Caco-2 (cell line): Measurements from ENCODE around the gene GEMIN4. TPM values are rescaled to one million over a fixed set of nuclear protein-coding genes. Genes with fewer than 3 reads are reported as not detected.
"Not testable (repeated sequence)": the region's sequence is repeated elsewhere in the genome, so short reads cannot be mapped to it uniquely, and the experiment has no call there.

Source experiments
- BruUV-seq: library from RNA; stranded (reverse); fragments of 400-500 nt; replicated peaks from 2 replicates; lab custom pipeline; 2021; lab: Mats Ljungman, UMichigan
- CTCF ChIA-PET: fragments of 300-600 bp; sonication (Branson Sonifier 250); formaldehyde crosslinking; loops from one replicate; lab custom pipeline; 2022; ENCODE audit warnings: antibody characterized with exemption; lab: Charles Lee
- POLR2A ChIA-PET: fragments of 300-600 bp; sonication (Branson Sonifier 250); formaldehyde crosslinking; loops from one replicate; lab custom pipeline; 2022; ENCODE audit warnings: antibody characterized with exemption; lab: Charles Lee
- DNase-seq, 2 experiments: peaks; one replicate each; pipeline versions ENCODE4 v3.0.0 to v3.0.0-alpha.2; 2020 to 2022
- H3K27me3 ChIP-seq: replicated peaks from 2 replicates; pipeline ENCODE4 v1.6.0; 2011; ENCODE audit warnings: low read length; ENCODE audit not compliant: control insufficient read depth, insufficient read depth
- H3K36me3 ChIP-seq: 2 replicates; pipeline ENCODE4 v1.5.1; 2011; ENCODE audit warnings: low read length; ENCODE audit not compliant: control insufficient read depth, insufficient read depth
- H3K4me1 ChIP-seq: fragments of 250-450 bp; sonication (Bioruptor Pico); 2 replicates; pipeline ENCODE4 v1.5.1; 2020; ENCODE audit warnings: mild to moderate bottlenecking
- H3K4me3 ChIP-seq: 2 replicates; pipeline ENCODE4 v1.5.1; 2011; ENCODE audit warnings: low read depth, mild to moderate bottlenecking, control low read depth, low read length
- H3K9me3 ChIP-seq: fragments of 250-450 bp; sonication (Bioruptor Pico); 2 replicates; pipeline ENCODE4 v1.5.1; 2020; ENCODE audit warnings: mild to moderate bottlenecking, moderate library complexity
- H3K27ac Mint-ChIP-seq: one replicate; pipeline ENCODE4 v1.8.0; 2022; ENCODE audit warnings: mixed read lengths; ENCODE audit not compliant: unreplicated experiment
- H3K27me3 Mint-ChIP-seq: one replicate; pipeline ENCODE4 v1.8.0; 2022; ENCODE audit warnings: mixed read lengths; ENCODE audit not compliant: insufficient read depth, unreplicated experiment
- H3K36me3 Mint-ChIP-seq: one replicate; pipeline ENCODE4 v1.8.0; 2022; ENCODE audit warnings: mild to moderate bottlenecking, mixed read lengths; ENCODE audit not compliant: insufficient read depth, unreplicated experiment
- H3K4me1 Mint-ChIP-seq: one replicate; pipeline ENCODE4 v1.8.0; 2022; ENCODE audit warnings: low read depth, mixed read lengths; ENCODE audit not compliant: unreplicated experiment
- H3K4me3 Mint-ChIP-seq: one replicate; pipeline ENCODE4 v1.8.0; 2022; ENCODE audit warnings: mild to moderate bottlenecking, moderate library complexity, mixed read lengths; ENCODE audit not compliant: unreplicated experiment
- H3K9me3 Mint-ChIP-seq: one replicate; pipeline ENCODE4 v1.8.0; 2022; ENCODE audit warnings: mixed read lengths; ENCODE audit not compliant: unreplicated experiment
- intact Hi-C: fragments of 100-400 bp; cut with micrococcal nuclease; formaldehyde crosslinking; loops from one replicate; pipeline ENCODE4 v1.10.0; 2022; ENCODE audit not compliant: unreplicated experiment
- total RNA-seq: library from RNA; stranded (reverse); gene quantifications from 2 replicates; pipeline ENCODE4 v1.2.3, GENCODE V29; 2022
- TF ChIP-seq, protein P1 (sequence below), 2 experiments: fragments of 200-600 bp in 1 of 2; IDR thresholded peaks; 1 replicate in 1 of 2; 2 replicates in 1 of 2; pipeline versions ENCODE4 v1.5.1 to v1.8.0; 2011 to 2022; ENCODE audit warnings: antibody characterized with exemption in 1 of 2, control low read depth in 1 of 2, inconsistent platforms in 1 of 2, low read depth in 1 of 2, low read length in 1 of 2, mild to moderate bottlenecking in 1 of 2, moderate library complexity in 1 of 2; ENCODE audit not compliant: insufficient read depth in 1 of 2, severe bottlenecking in 1 of 2, unreplicated experiment in 1 of 2

Gene GEMIN4
- total RNA-seq, 1 experiment from 2014 or later, result 19.1 TPM

DNA sequence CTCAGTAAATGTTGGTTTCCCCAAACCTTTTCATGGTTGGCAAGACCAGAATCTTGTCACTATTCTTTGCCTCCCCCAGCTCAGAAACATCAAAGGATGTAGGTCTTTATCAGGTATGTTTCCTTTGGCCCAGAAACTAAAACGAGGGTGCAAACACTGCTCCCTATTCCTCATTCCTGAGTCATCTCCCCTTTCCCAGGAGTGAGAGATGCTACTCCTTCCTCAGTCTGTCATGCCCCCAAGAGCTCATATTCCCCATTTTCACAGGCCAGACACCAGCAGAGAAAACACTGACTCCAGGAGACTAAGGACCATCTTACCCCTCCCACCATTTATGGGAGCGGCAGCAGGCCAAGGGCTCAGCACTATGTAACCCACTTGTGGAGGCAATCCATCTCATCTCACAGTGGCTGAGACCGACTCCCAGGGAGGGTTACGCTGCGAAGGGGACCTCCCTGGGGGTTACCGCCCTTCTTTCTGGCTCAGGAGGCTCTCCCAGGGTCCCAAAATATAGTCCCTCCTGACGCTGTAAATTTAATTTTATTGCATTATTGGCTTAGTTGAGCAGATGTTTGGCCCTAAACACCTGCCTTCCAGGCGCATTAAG lies 1.5 kb downstream of the GEMIN4 start:
- ChIA-PET POLR2A (no interaction called here), CTCF (no interaction called here)
- no peaks in the 10 kb centered on the region for H3K9me3 ChIP-seq
- H3K9me3 Mint-ChIP-seq, result no peaks in the 10 kb centered on the region
- H3K36me3 ChIP-seq, result no peaks in the 10 kb centered on the region; the same call in 1 of the 2 replicates
- H3K4me1 Mint-ChIP-seq, result peaks cover 8% of the 10 kb centered on the region
- no TSS peak for BruUV-seq
- H3K4me3 Mint-ChIP-seq, result peak overlapping the region; percentile 90
- H3K36me3 Mint-ChIP-seq, result peaks cover 18% of the 10 kb centered on the region
- H3K4me3 ChIP-seq, result peak overlapping the region; percentile 75
- no peaks in the 10 kb centered on the region for H3K27me3 ChIP-seq
- TF ChIP-seq, protein P1, sequence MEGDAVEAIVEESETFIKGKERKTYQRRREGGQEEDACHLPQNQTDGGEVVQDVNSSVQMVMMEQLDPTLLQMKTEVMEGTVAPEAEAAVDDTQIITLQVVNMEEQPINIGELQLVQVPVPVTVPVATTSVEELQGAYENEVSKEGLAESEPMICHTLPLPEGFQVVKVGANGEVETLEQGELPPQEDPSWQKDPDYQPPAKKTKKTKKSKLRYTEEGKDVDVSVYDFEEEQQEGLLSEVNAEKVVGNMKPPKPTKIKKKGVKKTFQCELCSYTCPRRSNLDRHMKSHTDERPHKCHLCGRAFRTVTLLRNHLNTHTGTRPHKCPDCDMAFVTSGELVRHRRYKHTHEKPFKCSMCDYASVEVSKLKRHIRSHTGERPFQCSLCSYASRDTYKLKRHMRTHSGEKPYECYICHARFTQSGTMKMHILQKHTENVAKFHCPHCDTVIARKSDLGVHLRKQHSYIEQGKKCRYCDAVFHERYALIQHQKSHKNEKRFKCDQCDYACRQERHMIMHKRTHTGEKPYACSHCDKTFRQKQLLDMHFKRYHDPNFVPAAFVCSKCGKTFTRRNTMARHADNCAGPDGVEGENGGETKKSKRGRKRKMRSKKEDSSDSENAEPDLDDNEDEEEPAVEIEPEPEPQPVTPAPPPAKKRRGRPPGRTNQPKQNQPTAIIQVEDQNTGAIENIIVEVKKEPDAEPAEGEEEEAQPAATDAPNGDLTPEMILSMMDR (IDR thresholded peaks at IDR 0.05; ENCODE audit: insufficient read depth in 1 of 2, low read depth in 1 of 2, low read length in 1 of 2, severe bottlenecking in 1 of 2, unreplicated experiment in 1 of 2), result no peak
- H3K27ac Mint-ChIP-seq, result peak overlapping the region; percentile 89
- no peaks in the 10 kb centered on the region for H3K4me1 ChIP-seq
- intact Hi-C loops, result no loop called here
- DNase-seq, result no peak
- no peaks in the 10 kb centered on the region for H3K27me3 Mint-ChIP-seq

DNA sequence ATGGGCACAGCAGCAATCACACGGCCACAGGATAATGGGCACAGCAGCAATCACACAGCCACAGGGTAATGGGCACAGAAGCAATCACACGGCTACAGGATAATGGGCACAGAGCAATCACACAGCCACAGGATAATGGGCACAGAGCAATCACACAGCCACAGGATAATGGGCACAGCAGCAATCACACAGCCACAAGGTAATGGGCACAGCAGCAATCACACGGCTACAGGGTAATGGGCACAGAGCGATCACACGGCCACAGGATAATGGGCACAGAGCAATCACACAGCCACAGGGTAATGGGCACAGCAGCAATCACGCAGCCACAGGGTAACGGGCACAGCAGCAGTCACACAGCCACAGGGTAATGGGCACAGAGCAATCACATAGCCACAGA lies 2.7 kb downstream of the GEMIN4 start:
- BruUV-seq, H3K36me3 ChIP-seq, intact Hi-C loops, H3K27me3 Mint-ChIP-seq, H3K27ac Mint-ChIP-seq, DNase-seq, H3K27me3 ChIP-seq, H3K4me3 Mint-ChIP-seq, H3K4me1 Mint-ChIP-seq, H3K9me3 Mint-ChIP-seq, H3K9me3 ChIP-seq, H3K4me3 ChIP-seq, POLR2A ChIA-PET, H3K4me1 ChIP-seq, CTCF ChIA-PET: not testable (repeated sequence)
- peaks cover 17% of the 10 kb centered on the region for H3K36me3 Mint-ChIP-seq

DNA sequence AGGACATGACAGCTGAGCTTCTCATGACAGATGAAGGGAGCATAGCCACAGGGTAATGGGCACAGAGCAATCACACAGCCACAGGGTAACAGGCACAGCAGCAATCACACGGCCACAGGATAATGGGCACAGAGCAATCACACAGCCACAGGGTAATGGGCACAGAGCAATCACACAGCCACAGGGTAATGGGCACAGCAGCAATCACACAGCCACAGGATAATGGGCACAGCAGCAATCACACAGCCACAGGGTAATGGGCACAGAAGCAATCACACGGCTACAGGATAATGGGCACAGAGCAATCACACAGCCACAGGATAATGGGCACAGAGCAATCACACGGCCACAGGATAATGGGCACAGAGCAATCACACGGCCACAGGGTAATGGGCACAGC lies 3.5 kb downstream of the GEMIN4 start:
- H3K4me3 ChIP-seq, DNase-seq, H3K36me3 ChIP-seq, BruUV-seq, CTCF ChIA-PET, H3K27ac Mint-ChIP-seq, H3K9me3 ChIP-seq, H3K27me3 ChIP-seq, H3K4me3 Mint-ChIP-seq, POLR2A ChIA-PET, H3K4me1 Mint-ChIP-seq, intact Hi-C loops, H3K9me3 Mint-ChIP-seq, H3K27me3 Mint-ChIP-seq, H3K4me1 ChIP-seq: not testable (repeated sequence)
- H3K36me3 Mint-ChIP-seq, result peaks cover 22% of the 10 kb centered on the region

DNA sequence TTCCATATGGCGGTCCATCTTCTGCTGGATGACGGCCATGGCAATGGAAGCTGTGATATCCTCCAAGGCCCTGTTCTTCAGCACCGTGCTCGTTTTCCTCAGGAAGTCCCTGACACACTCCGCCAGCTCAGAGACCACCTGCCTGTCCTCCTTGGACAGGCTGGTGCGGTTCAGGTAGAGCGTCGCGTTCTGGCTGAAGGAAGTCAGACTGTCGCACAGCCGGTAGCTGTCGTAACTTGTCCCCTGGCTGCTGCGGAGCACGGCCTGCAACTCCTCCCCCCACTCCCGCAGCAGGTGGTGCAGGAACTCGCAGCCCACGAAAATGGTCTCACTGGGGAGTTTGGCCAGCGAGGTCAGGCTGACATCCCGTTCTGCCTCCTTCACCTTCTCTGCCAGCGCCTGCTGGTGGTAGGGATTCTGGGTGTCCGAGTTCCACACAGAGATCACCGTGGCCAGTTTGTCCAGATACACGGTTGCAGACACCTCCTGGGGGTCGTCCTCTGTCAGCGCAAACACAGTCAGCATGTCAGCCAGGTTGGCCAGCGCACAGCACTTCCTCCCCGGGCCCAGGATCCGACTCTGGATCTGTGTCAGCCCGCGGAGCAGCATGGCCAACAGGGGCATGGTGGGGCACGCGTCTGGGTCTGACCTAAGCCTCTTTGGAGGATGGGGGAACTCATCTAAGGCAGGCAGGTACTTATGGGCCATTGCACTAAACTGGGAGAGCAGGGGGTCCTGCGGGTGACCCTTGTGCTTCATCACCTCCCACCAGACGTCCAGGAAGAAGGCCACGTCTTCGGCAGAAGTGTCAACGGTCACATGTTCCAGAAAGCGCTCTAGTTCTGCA lies 5.1 kb downstream of the GEMIN4 start:
- H3K36me3 ChIP-seq, result no peaks in the 10 kb centered on the region; the same call in 1 of the 2 replicates
- no peaks in the 10 kb centered on the region for H3K9me3 ChIP-seq
- TF ChIP-seq, protein P1 (IDR thresholded peaks at IDR 0.05; ENCODE audit: insufficient read depth in 1 of 2, low read depth in 1 of 2, low read length in 1 of 2, severe bottlenecking in 1 of 2, unreplicated experiment in 1 of 2), result no peak
- H3K27me3 Mint-ChIP-seq, result no peaks in the 10 kb centered on the region
- no peak overlapping the region for H3K4me3 ChIP-seq
- DNase-seq, result no peak
- no TSS peak for BruUV-seq
- no peaks in the 10 kb centered on the region for H3K9me3 Mint-ChIP-seq
- H3K4me1 ChIP-seq, result no peaks in the 10 kb centered on the region
- H3K36me3 Mint-ChIP-seq, result peaks cover 31% of the 10 kb centered on the region
- H3K27me3 ChIP-seq, result no peaks in the 10 kb centered on the region
- H3K4me1 Mint-ChIP-seq, result peaks cover 7% of the 10 kb centered on the region
- no peak overlapping the region for H3K27ac Mint-ChIP-seq
- ChIA-PET CTCF (no interaction called here), POLR2A (no interaction called here)
- H3K4me3 Mint-ChIP-seq, result no peak overlapping the region
- intact Hi-C loops, result no loop called here
